Smooth muscle cell (in vitro differentiated cells): Measurements from ENCODE around the gene RIOK2. TPM values are rescaled to one million over a fixed set of nuclear protein-coding genes. Genes with fewer than 3 reads are reported as not detected.

Experiments used
- DNase-seq: peaks from one replicate; lab custom pipeline; 2025; ENCODE audit not compliant: unreplicated experiment; lab: John Stamatoyannopoulos, UW
- H2AFZ ChIP-seq: fragments of 200-600 bp; sonication (generic); 2 replicates; pipeline ENCODE4 v1.6.0; 2016; ENCODE audit warnings: antibody characterized with exemption, low read depth, mild to moderate bottlenecking
- H3F3A ChIP-seq: fragments of 200-600 bp; sonication (generic); 2 replicates; pipeline ENCODE4 v1.6.0; 2017; ENCODE audit warnings: antibody characterized with exemption, low read depth
- H3K27ac ChIP-seq: fragments of 200-600 bp; sonication (generic); 2 replicates; pipeline ENCODE4 v1.5.1; 2016; ENCODE audit warnings: low read depth, mild to moderate bottlenecking
- H3K27me3 ChIP-seq: fragments of 200-600 bp; sonication (generic); 2 replicates; pipeline ENCODE4 v1.6.1; 2016; ENCODE audit warnings: low read depth, mild to moderate bottlenecking
- H3K36me3 ChIP-seq: fragments of 200-600 bp; sonication (generic); 2 replicates; pipeline ENCODE4 v1.5.1; 2016; ENCODE audit warnings: low read depth
- H3K4me1 ChIP-seq: fragments of 200-600 bp; sonication (generic); 2 replicates; pipeline ENCODE4 v1.5.1; 2016; ENCODE audit warnings: low read depth
- H3K4me2 ChIP-seq: fragments of 200-600 bp; sonication (generic); 2 replicates; pipeline ENCODE4 v1.6.0; 2016; ENCODE audit warnings: mild to moderate bottlenecking
- H3K4me3 ChIP-seq: fragments of 200-600 bp; sonication (generic); 2 replicates; pipeline ENCODE4 v1.5.1; 2016; ENCODE audit warnings: mild to moderate bottlenecking
- H3K79me2 ChIP-seq: fragments of 200-600 bp; sonication (generic); 2 replicates; pipeline ENCODE4 v1.6.0; 2016; ENCODE audit warnings: low read depth, mild to moderate bottlenecking
- H3K9ac ChIP-seq: fragments of 200-600 bp; sonication (generic); 2 replicates; pipeline ENCODE4 v1.6.0; 2016; ENCODE audit warnings: low read depth
- H3K9me3 ChIP-seq: fragments of 200-600 bp; sonication (generic); replicated peaks from 2 replicates; pipeline ENCODE4 v1.5.1; 2016; ENCODE audit warnings: low read depth
- H4K20me1 ChIP-seq: fragments of 200-600 bp; sonication (generic); 2 replicates; pipeline ENCODE4 v1.6.0; 2016; ENCODE audit warnings: low read depth
- CTCF ChIP-seq: fragments of 200-600 bp; sonication (generic); IDR thresholded peaks from 2 replicates; pipeline ENCODE4 v1.5.1; 2017; ENCODE audit warnings: borderline replicate concordance, mild to moderate bottlenecking, antibody characterized with exemption; ENCODE audit not compliant: insufficient read depth, poor library complexity, severe bottlenecking
- WGBS: methylation state at CpG from one replicate; pipeline ENCODE4 v1.1.7; 2016; ENCODE audit warnings: low lambda C conversion rate; 5-methylcytosine and 5-hydroxymethylcytosine counted together
- polyA plus RNA-seq: library from polyadenylated mRNA; unstranded; fragments of >200 nt; fragmentation: Nextera tagmentation; extraction: Ambion mirVana; gene quantifications from 2 replicates; pipeline ENCODE4 v1.2.1, GENCODE V29; 2016
- total RNA-seq: library from RNA; depleted of rRNA; stranded (reverse); fragments of >200 nt; gene quantifications from 2 replicates; pipeline ENCODE4 v1.2.3, GENCODE V29; 2014

The RIOK2 gene
- total and polyA plus RNA-seq, 2 experiments from 2014 or later = 34.3 to 45.6 TPM

GRCh38 chr5:97131139-97131710 lies 51.8 kb downstream of the RIOK2 start:
- H3K79me2 ChIP-seq = no peaks in the 10 kb centered on the region
- no peak overlapping the region for H2AFZ ChIP-seq
- peaks cover 58% of the 10 kb centered on the region for H3K4me1 ChIP-seq
- H3K9me3 ChIP-seq = no peaks in the 10 kb centered on the region
- peak overlapping the region; percentile 44 for H3K4me2 ChIP-seq
- peak overlapping the region; percentile 79 for H3K27ac ChIP-seq
- TF ChIP-seq CTCF = no peak
- peaks cover 11% of the 10 kb centered on the region for H3F3A ChIP-seq
- no peak overlapping the region for H3K9ac ChIP-seq
- no peaks in the 10 kb centered on the region for H3K36me3 ChIP-seq
- H4K20me1 ChIP-seq = no peaks in the 10 kb centered on the region
- DNase-seq = no peak
- no peak overlapping the region for H3K4me3 ChIP-seq
- no peaks in the 10 kb centered on the region for H3K27me3 ChIP-seq

DNA sequence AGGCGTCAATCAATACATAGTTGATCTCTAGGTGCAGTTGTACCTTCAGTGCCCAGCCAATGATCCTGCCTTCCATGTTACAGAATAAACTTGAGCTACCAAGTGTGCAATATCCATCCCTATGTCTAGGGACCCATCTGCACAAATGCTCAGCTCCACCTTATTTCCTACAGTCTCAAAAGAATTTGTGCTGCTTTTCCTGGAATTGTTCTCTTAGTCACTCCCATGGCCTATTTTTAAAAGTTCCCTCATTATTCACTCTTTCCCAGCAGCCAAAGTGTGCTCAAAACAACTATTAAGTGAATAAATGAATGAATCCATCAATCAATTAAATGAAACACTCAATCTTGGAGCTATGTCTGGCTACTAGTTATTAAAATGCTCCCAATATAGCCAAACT lies 55.3 kb downstream of the RIOK2 start:
- TF ChIP-seq CTCF = no peak
- no peak overlapping the region for H3K9ac ChIP-seq

GRCh38 chr5:97125125-97125683 lies 57.8 kb downstream of the RIOK2 start:
- H3K9me3 ChIP-seq = no peaks in the 10 kb centered on the region
- H3K4me3 ChIP-seq = no peak overlapping the region
- H4K20me1 ChIP-seq = no peaks in the 10 kb centered on the region
- H3K36me3 ChIP-seq = no peaks in the 10 kb centered on the region
- 78% methylated on average over 3 of the region's 3 CpGs for WGBS
- H3F3A ChIP-seq = no peaks in the 10 kb centered on the region
- no peaks in the 10 kb centered on the region for H3K27me3 ChIP-seq
- no peak overlapping the region for H2AFZ ChIP-seq
- no peak overlapping the region for H3K27ac ChIP-seq
- peaks cover 4% of the 10 kb centered on the region for H3K4me1 ChIP-seq
- no peaks in the 10 kb centered on the region for H3K79me2 ChIP-seq
- no peak overlapping the region for H3K9ac ChIP-seq
- no peak for DNase-seq
- no peak for TF ChIP-seq CTCF
- H3K4me2 ChIP-seq = no peak overlapping the region

More for the DNA sequence above, 55.3 kb downstream of the RIOK2 start:
- Histone ChIP-seq H2AFZ (no peak overlapping the region), H3K79me2 (no peaks in the 10 kb centered on the region), H3K4me3 (no peak overlapping the region), H3K4me2 (no peak overlapping the region), H3K9me3 (no peaks in the 10 kb centered on the region), H3F3A (no peaks in the 10 kb centered on the region), H3K27me3 (no peaks in the 10 kb centered on the region), H3K4me1 (peaks cover 27% of the 10 kb centered on the region), H4K20me1 (no peaks in the 10 kb centered on the region), H3K27ac (no peak overlapping the region), H3K36me3 (no peaks in the 10 kb centered on the region)
- WGBS = 100% methylated on average over 1 of the region's 1 CpG
- no peak for DNase-seq

DNA sequence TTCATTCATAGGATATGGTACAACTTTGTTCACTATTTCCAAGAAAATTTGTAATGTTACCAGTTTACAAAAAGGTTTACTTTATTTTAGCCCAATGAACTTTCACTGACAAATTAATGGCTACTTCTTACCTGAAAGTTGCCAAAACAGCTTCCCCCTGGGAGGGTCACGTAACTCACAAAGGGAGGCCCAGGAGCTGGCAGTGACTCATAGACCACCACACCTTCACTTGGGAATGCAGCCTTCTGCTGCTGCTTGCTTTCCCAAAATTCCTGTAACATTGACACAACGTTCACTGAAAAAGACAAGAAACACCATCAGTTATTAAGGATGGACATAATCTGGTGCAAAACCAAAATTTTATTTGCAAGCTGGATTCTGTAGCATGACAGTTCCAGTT lies 58.7 kb downstream of the RIOK2 start:
- no peak overlapping the region for H3K27ac ChIP-seq
- H3K79me2 ChIP-seq = no peaks in the 10 kb centered on the region
- no peak overlapping the region for H3K9ac ChIP-seq
- 63% methylated on average over 2 of the region's 2 CpGs for WGBS
- no peaks in the 10 kb centered on the region for H4K20me1 ChIP-seq
- H3K4me3 ChIP-seq = no peak overlapping the region
- H3K36me3 ChIP-seq = no peaks in the 10 kb centered on the region
- no peaks in the 10 kb centered on the region for H3K27me3 ChIP-seq
- H3K4me2 ChIP-seq = no peak overlapping the region
- peaks cover 3% of the 10 kb centered on the region for H3K4me1 ChIP-seq
- TF ChIP-seq CTCF = no peak
- no peak for DNase-seq
- no peaks in the 10 kb centered on the region for H3F3A ChIP-seq
- H3K9me3 ChIP-seq = no peaks in the 10 kb centered on the region
- H2AFZ ChIP-seq = no peak overlapping the region
